ENCODE data around the gene PRIM1. TPM values are rescaled to one million over a fixed set of nuclear protein-coding genes. Genes with fewer than 3 reads are reported as not detected.
"Not testable (repeated sequence)": the region's sequence is repeated elsewhere in the genome, so short reads cannot be mapped to it uniquely, and the experiment has no call there.

Gene PRIM1
- total RNA-seq, 1 donor from 2014 or later, result 13.0 TPM

- Mint-ChIP-seq H3K27ac (peak overlapping the region; percentile 83), H3K36me3 (peaks cover 57% of the 10 kb centered on the region), H3K4me1 (peaks cover 59% of the 10 kb centered on the region), H3K9me3 (no peaks in the 10 kb centered on the region), H3K4me3 (peak overlapping the region; percentile 8), H3K27me3 (ENCODE audit: low read depth) (no peaks in the 10 kb centered on the region)
- no peak for DNase-seq (ENCODE audit: low spot score in 2 of 2, unreplicated experiment in 2 of 2)
- no peak for TF ChIP-seq CTCF (IDR thresholded peaks at IDR 0.05; ENCODE audit: unreplicated experiment)
Observed at GRCh38 chr12:56716458-56716857, 35.7 kb downstream of the PRIM1 start.

- no peaks in the 10 kb centered on the region for H3K9me3 Mint-ChIP-seq
- peak overlapping the region; percentile 83 for H3K27ac Mint-ChIP-seq
- peaks cover 52% of the 10 kb centered on the region for H3K4me1 Mint-ChIP-seq
- TF ChIP-seq CTCF (IDR thresholded peaks at IDR 0.05; ENCODE audit: unreplicated experiment), result no peak
- H3K4me3 Mint-ChIP-seq, result peak overlapping the region; percentile 8
- no peak for DNase-seq (ENCODE audit: low spot score in 2 of 2, unreplicated experiment in 2 of 2)
- H3K27me3 Mint-ChIP-seq (ENCODE audit: low read depth), result no peaks in the 10 kb centered on the region
- peaks cover 60% of the 10 kb centered on the region for H3K36me3 Mint-ChIP-seq
Observed at GRCh38 chr12:56715798-56716197, 36.3 kb downstream of the PRIM1 start.

- Mint-ChIP-seq H3K27me3 (ENCODE audit: low read depth) (no peaks in the 10 kb centered on the region), H3K36me3 (peaks cover 47% of the 10 kb centered on the region), H3K9me3 (no peaks in the 10 kb centered on the region), H3K4me3 (no peak overlapping the region), H3K27ac (peak overlapping the region; percentile 56), H3K4me1 (peaks cover 39% of the 10 kb centered on the region)
- no peak for TF ChIP-seq CTCF (IDR thresholded peaks at IDR 0.05; ENCODE audit: unreplicated experiment)
- DNase-seq (ENCODE audit: low spot score in 2 of 2, unreplicated experiment in 2 of 2), result no peak
Observed at GRCh38 chr12:56714431-56714929, 37.6 kb downstream of the PRIM1 start.

DNA sequence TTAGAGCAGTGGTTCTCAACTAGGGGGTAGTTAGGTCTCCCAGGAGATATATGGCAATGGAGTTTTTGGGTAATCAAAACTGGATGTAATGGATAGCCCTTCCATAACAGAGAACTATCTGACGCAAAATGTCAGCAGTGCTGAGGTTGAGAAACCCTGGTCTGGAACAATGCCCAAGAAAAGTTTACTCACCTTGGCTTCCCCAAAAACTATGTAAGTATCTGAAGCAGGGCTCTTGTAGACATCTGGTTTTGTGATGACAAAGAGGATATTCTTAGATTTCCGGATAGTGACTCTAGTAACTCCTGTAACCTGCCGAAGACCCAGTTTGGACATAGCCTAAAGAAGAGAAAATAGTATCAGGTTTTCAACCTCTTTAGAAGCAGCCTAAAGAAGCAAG is 38.8 kb downstream of the PRIM1 start:
- Mint-ChIP-seq H3K4me1 (peaks cover 30% of the 10 kb centered on the region), H3K4me3 (no peak overlapping the region), H3K27me3 (ENCODE audit: low read depth) (no peaks in the 10 kb centered on the region), H3K27ac (no peak overlapping the region), H3K36me3 (peaks cover 39% of the 10 kb centered on the region), H3K9me3 (no peaks in the 10 kb centered on the region)
- no peak for TF ChIP-seq CTCF (IDR thresholded peaks at IDR 0.05; ENCODE audit: unreplicated experiment)
- DNase-seq (ENCODE audit: low spot score in 2 of 2, unreplicated experiment in 2 of 2), result no peak

- no peaks in the 10 kb centered on the region for H3K27me3 Mint-ChIP-seq (ENCODE audit: low read depth)
- no peak for DNase-seq (ENCODE audit: low spot score in 2 of 2, unreplicated experiment in 2 of 2)
- H3K4me1 Mint-ChIP-seq, result peaks cover 6% of the 10 kb centered on the region
- H3K4me3 Mint-ChIP-seq, result no peak overlapping the region
- peaks cover 30% of the 10 kb centered on the region for H3K36me3 Mint-ChIP-seq
- no peak overlapping the region for H3K27ac Mint-ChIP-seq
- no peaks in the 10 kb centered on the region for H3K9me3 Mint-ChIP-seq
- TF ChIP-seq CTCF (IDR thresholded peaks at IDR 0.05; ENCODE audit: unreplicated experiment), result no peak
Observed at GRCh38 chr12:56709759-56710376, 42.3 kb downstream of the PRIM1 start.

DNA sequence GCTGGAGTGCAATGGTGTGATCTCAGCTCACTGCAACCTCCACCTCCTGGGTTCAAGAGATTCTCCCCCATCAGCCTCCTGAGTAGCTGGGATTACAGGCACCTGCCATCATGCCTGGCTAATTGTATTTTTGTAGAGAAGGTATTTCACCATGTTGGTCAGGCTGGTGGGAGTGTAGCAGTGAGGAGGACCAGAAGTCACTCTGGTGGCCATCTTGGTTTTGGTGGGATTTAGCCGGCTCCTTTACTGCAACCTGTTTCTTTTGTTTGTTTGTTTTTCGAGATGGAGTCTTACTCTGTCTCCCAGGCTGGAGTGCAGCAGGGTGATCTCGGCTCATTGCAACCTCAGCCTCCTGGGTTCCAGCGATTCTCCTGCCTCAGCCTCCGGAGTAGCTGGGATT is 47.6 kb downstream of the PRIM1 start:
- not testable (repeated sequence) for DNase-seq (ENCODE audit: low spot score in 2 of 2, unreplicated experiment in 2 of 2); H3K27ac Mint-ChIP-seq; H3K4me1 Mint-ChIP-seq; H3K36me3 Mint-ChIP-seq; H3K27me3 Mint-ChIP-seq (ENCODE audit: low read depth); H3K4me3 Mint-ChIP-seq; H3K9me3 Mint-ChIP-seq
